Measurements from ENCODE around the gene TTC33.
"Not testable (repeated sequence)": the region's sequence is repeated elsewhere in the genome, so short reads cannot be mapped to it uniquely, and the experiment has no call there.

TTC33 gene

GRCh38 chr5:40779561-40779960 is 23.8 kb upstream of the TTC33 start:
- no peak for DNase-seq (ENCODE audit: low read depth)

- no peak for DNase-seq (ENCODE audit: low read depth)
Observed at GRCh38 chr5:40778133-40778532, 22.4 kb upstream of the TTC33 start.

- DNase-seq (ENCODE audit: low read depth), result no peak
Observed at GRCh38 chr5:40776658-40776977, 20.9 kb upstream of the TTC33 start.

DNA sequence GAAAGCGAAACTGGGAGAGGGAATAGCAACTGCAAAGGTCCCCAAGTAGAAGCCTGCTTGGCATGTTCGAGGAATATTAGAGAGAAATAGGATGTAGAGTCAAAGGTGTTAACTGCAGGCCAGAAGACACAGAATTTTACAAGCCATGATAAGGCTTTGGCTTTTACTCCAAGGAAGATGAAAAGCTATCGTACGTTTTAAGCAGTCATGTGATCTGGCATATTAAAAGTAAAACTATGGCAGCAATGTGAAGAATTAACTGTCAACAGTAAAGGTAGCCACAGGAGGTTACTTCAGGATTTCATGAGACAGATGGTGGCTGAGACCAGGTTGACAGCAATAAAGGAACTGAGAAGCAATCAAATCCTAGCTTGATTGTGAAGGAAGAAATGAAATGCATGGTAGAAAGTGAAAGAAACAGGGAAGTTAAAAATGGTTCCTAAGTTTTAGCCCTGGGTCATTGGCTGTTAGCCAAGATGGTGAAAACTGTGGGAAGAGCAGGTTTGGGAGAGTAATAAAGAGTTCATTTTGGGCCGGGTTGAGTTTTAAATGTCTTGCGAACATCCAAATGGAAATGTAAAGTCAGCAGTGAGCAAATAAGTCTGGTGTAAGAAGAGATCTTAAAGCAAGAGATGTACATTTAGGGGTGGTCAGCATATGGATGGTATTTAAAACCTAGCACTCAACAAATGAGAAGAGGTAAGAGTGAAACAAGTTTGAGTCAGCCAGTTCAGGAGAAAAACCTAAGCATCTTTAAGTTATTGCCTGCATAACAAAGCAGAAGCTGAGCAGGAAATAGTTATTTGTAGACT is 20.3 kb upstream of the TTC33 start:
- no peak for DNase-seq (ENCODE audit: low read depth)

GRCh38 chr5:40775085-40775845 is 19.5 kb upstream of the TTC33 start:
- DNase-seq (ENCODE audit: low read depth), result no peak

DNA sequence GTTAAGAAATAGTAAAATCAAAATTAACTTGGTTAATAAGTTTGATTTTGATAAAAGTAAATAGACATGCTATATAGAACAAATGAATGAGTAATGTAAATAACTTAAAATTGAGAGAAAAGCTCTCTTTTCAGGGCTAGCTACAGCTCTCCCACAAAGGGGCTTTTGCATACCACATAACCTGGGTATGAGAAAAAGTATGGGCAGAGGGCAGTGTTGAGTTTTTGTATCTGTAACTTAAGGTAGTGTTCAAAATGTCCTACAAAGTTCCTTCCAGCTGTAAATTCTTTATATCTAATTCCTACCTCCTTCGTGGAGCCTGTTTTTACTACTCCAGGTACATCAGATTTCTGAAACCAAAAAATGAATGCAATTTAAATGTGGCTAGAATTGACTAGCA is 18.9 kb upstream of the TTC33 start:
- DNase-seq (ENCODE audit: low read depth), result no peak

DNA sequence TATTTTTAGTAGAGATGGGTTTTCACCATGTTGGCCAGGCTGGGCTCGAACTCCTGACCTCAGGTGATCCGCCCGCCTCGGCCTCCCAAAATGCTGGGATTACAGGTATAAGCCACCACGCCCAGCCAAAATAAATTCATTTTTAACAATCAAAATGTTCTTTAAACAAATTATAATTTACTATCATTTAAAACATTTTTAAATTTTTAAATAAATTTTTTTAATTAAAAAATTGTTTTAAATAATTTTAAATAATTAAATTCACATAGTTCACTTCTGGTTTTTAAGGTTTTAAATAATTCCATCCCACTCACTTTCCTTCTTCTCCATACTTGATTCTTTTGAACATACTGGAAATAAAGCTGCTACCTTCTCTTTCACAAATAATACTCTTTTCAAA is 15.0 kb upstream of the TTC33 start:
- no peak for DNase-seq (ENCODE audit: low read depth)

DNA sequence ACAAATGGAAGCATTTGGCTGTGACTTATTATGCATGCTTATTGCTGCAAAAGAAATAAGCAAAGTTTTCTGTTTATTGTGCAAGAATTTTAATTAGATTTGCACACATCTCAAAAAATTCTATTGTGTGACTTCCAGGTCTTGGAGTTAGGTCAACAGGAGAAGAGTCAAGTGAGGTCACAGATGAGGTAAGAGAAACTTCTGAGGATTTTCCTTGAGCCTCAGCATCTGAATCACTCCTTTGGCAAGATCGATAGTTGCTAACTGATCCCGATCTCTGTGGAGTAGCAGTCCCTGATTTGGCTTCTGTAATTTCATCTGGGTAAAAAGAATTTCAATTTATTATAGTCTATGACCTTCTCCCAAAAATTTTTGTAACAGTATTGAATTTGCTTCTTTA is 6.9 kb upstream of the TTC33 start:
- no peak for DNase-seq (ENCODE audit: low read depth)

DNA sequence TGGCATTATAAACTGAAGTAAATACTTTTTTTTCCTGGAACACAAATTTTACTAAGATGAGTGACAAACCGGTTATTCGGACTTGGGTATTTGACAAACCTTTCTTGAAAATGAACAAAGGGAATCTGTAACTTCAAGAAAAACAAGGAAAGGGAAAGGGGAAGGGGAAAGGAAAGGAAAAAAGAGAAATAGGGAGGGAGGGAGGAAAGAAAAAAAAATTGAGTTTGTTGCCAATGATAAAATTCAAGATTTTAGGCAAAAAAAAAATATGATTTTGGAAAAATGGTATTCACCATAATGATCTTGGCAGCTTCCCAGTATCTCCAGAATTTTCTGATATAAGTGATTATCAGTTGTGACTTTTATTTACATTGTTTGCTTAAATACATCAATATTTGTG is 1.6 kb upstream of the TTC33 start:
- DNase-seq (ENCODE audit: low read depth), result no peak

GRCh38 chr5:40755093-40755406 is 711 bp downstream of the TTC33 start:
- peak; percentile 43 for DNase-seq (ENCODE audit: low read depth)

GRCh38 chr5:40754381-40755092 is 1.2 kb downstream of the TTC33 start:
- DNase-seq (ENCODE audit: low read depth), result no peak

DNA sequence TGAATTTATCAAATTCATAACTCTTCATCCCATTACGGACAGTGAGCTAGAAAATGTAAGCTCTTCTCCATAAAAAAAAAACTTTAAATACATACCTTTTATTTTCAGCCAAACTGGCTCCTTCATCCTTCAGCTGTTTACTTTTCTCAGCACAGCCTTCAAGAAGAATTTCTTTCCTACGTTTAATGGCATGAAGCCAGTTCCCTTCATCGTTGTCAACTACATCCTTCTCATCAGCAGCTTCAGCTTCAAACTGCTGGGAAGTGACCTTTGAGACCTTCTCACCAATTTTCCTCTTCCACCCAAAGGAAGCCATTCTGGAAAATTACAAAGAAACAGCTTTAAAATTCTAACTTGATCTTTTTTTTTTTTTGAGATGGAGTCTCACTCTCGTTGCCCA is 9.1 kb downstream of the TTC33 start:
- DNase-seq (ENCODE audit: low read depth), result no peak

DNA sequence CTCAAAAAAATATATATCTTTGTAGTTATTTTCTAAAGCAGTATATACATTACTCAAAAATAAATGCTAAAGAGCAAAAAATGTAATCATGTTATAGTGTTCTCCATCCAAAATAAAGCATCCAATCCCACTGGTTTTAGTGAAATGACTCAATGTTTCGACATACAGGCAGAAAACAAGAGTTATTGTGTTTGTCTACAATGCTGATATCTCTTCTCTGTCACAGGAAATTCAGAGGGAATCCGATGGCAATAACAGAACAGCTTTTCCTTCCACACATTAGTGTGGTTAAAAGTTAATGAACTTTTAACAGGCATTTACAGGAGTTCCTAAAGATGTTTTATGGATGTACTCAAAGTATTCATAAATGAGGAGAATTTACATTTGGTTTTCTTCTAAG is 12.0 kb downstream of the TTC33 start:
- DNase-seq (ENCODE audit: low read depth), result no peak

- no peak for DNase-seq (ENCODE audit: low read depth)
Observed at GRCh38 chr5:40738502-40738901, 17.3 kb downstream of the TTC33 start.

GRCh38 chr5:40736103-40736875 is 19.5 kb downstream of the TTC33 start:
- no peak for DNase-seq (ENCODE audit: low read depth)

GRCh38 chr5:40735609-40736008 is 20.2 kb downstream of the TTC33 start:
- DNase-seq (ENCODE audit: low read depth), result no peak

GRCh38 chr5:40734986-40735385 is 20.8 kb downstream of the TTC33 start:
- no peak for DNase-seq (ENCODE audit: low read depth)

DNA sequence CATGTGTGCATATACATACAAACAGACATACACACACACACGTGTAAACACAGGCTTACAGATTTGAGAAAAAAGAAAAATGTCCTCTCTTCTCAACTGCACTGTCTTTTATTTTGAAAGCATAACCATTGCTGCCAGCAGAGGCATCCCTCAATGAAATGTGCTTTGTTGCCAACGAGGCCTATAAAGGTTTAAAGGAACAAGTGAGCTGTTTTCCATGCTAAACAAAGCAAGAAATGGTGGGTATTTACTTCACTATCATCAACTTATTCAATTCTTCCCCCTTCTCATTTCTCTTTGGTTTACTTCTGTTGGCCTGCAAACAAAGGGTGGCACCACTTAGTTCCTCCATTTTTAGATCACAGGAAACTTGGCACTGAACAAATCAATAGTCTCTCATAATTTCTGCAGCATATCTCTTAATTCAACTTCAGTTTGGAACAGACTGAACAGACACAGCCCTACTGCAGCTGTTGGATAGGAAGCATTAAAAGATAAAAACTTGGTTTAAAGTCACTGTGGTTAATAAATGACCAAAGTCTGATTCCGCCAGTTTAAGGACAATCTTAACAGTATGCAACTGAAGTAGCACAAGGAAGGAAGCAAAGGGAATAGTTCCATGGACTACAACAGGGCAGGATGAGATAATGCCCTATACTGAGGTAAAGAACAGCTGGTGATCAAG is 21.7 kb downstream of the TTC33 start:
- DNase-seq (ENCODE audit: low read depth), result no peak

DNA sequence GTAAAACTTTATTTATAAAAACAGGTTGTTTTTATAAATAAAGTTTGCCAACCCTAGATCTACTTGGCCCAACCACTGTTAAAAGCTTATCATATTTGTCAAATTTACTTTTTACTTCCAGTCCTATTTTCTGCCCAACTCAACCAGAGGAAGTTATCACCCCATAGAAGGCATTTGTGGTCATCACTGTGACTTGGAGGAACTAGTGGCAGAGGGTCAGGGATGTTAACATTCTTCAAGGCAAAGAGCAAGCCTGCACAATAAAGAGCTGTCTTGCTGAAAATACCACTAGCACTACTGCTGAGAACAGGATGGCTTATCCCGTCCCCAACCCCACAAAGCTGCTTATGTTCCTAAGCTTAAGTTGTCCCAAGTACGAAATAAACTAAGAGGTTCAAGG is 22.3 kb downstream of the TTC33 start:
- no peak for DNase-seq (ENCODE audit: low read depth)

GRCh38 chr5:40722497-40722911 is 33.3 kb downstream of the TTC33 start:
- not testable (repeated sequence) for DNase-seq (ENCODE audit: low read depth)

DNA sequence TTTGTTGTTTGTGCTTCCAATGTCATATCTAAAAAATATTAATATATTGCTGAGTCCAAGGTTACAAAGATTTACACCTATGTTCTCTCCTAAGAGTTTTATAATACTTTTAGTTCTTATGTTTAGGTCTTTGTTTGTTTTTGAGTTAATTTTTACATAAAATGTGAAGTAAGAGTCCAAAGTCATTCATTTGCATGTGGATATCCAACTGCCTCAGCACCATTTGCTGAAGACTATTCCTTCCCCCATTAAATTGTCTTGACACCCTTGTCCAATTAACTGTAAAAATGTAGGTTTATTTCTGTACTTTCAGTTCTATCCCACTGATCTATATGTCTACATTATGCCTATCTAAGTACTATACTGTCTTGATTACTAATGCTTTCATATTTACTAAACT is 35.7 kb downstream of the TTC33 start:
- DNase-seq (ENCODE audit: low read depth), result no peak

GRCh38 chr5:40717281-40717680 is 38.5 kb downstream of the TTC33 start:
- no peak for DNase-seq (ENCODE audit: low read depth)

Data from activated T-cell treated with anti-CD3 and anti-CD28 coated beads for 48 hours (primary cell).